Measurements from ENCODE around the gene TAS2R43.
A peak's percentile ranks its signal among the peaks of the same experiment; 100 is the strongest.
"Not testable (repeated sequence)": the region's sequence is repeated elsewhere in the genome, so short reads cannot be mapped to it uniquely, and the experiment has no call there.

TAS2R43 gene

DNA sequence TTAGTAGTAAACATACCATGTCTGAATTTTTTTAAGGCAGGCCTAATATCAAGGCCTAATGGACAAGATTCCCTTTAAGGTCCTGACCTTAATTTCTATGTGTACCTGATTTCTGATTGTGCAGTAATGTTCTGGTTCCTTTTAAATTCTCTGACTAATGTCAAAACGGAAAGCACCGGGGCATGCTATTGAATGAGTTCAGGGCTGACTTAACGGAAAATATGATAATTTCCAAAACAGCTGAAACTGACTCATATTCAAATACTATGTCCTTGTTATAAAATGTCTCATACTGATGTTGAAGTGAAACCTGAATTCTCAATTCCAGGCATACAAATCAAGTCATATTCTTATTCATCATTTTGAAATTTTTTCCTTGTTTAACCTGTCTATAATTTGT is 6.7 kb downstream of the TAS2R43 start:
- H3K4me1 Mint-ChIP-seq (ENCODE audit: low read depth), result peaks cover 13% of the 10 kb centered on the region
- peaks cover 12% of the 10 kb centered on the region for H3K9me3 Mint-ChIP-seq
- no peaks in the 10 kb centered on the region for H3K27me3 Mint-ChIP-seq
- no peak for DNase-seq
- peaks cover 45% of the 10 kb centered on the region for H3K36me3 Mint-ChIP-seq (ENCODE audit: low read depth)
- H3K4me3 Mint-ChIP-seq, result no peak overlapping the region
- peak overlapping the region; percentile 76 for H3K27ac Mint-ChIP-seq

DNA sequence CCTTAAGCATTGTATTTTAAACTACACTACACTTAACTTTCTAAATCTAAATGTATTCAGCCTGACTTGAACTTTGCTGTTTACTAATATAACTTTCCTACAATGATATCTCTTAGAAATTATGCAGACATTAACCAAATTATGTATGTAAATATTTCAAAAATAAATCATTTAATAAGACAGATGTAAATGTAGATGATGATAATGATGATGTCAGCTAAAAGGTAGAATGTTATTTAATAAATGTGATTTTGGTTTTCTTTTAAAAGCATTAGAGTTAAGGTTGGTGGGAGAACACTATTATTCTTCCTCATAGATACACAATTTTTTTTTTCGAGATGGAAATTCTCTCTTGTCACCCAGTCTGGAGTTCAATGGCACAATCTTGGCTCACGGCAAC is 10.1 kb downstream of the TAS2R43 start:
- peaks cover 51% of the 10 kb centered on the region for H3K36me3 Mint-ChIP-seq (ENCODE audit: low read depth)
- no peak overlapping the region for H3K4me3 Mint-ChIP-seq
- no peak overlapping the region for H3K27ac Mint-ChIP-seq
- H3K4me1 Mint-ChIP-seq (ENCODE audit: low read depth), result peaks cover 29% of the 10 kb centered on the region
- peaks cover 12% of the 10 kb centered on the region for H3K9me3 Mint-ChIP-seq
- DNase-seq, result no peak
- H3K27me3 Mint-ChIP-seq, result no peaks in the 10 kb centered on the region

DNA sequence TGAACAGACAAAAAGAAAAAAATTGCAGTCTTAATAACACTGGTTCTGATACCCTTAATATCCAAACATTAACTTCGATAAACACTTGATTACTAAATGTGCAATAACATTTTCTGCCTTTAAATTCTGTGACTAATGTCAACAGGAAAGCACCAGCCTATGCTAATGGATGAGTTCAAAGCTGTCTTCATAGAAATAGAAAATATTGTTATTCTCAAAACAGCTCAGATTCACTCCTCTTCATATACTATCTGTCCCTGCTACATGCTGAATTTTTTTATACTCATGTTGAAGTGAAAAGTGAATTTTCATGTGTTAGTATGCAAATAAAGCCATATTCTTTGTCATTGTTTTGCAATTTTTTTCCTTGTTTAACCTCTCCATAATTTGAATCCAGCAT is 13.9 kb downstream of the TAS2R43 start:
- DNase-seq, result no peak
- H3K9me3 Mint-ChIP-seq, result peaks cover 5% of the 10 kb centered on the region
- H3K4me1 Mint-ChIP-seq (ENCODE audit: low read depth), result peaks cover 26% of the 10 kb centered on the region
- H3K36me3 Mint-ChIP-seq (ENCODE audit: low read depth), result peaks cover 50% of the 10 kb centered on the region
- H3K4me3 Mint-ChIP-seq, result no peak overlapping the region
- no peaks in the 10 kb centered on the region for H3K27me3 Mint-ChIP-seq
- no peak overlapping the region for H3K27ac Mint-ChIP-seq

DNA sequence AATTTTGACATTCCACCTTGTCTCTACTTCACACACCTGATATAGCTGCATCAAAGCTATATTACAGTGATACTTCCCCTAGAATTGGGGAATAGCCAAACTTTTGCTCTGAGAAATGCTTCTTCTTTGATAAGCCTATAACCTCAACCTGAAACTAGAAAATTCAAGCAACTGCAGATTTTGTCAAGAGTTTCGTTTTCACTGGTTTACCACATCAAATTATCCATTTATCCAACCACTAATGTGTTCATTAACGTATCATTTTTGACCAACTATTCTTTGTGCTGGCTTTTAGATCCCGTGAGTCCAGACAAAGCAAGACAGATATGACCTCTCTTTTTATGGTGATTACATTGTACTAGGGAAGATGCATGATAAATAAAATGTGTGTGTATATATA is 16.5 kb downstream of the TAS2R43 start:
- peaks cover 51% of the 10 kb centered on the region for H3K36me3 Mint-ChIP-seq (ENCODE audit: low read depth)

DNA sequence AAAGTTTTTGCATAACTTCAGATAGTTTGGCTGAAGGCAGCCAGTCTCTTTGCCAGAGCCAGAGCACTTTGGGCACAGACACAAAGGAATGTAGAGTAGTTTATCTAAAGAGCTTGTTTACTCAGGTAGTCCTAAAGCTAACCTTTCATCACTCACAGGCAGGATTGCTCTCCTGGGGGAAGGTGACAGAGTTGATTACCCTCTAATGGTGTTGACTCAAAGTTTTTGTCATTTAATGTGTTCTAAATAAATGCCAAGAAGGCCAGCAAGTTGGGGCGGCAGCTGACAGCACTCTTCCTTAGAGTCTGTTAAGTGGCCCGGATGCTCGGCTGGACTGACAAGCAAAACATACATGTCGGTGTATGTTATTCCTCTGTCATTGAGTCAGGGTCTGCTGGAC is 20.7 kb downstream of the TAS2R43 start:
- H3K9me3 Mint-ChIP-seq, result no peaks in the 10 kb centered on the region
- H3K27ac Mint-ChIP-seq, result no peak overlapping the region
- H3K4me3 Mint-ChIP-seq, result no peak overlapping the region
- H3K4me1 Mint-ChIP-seq (ENCODE audit: low read depth), result peaks cover 10% of the 10 kb centered on the region
- H3K27me3 Mint-ChIP-seq, result no peaks in the 10 kb centered on the region
- no peak for DNase-seq
- peaks cover 45% of the 10 kb centered on the region for H3K36me3 Mint-ChIP-seq (ENCODE audit: low read depth)

More for the DNA sequence above, 16.5 kb downstream of the TAS2R43 start:
- no peak for DNase-seq
- Mint-ChIP-seq H3K4me3 (no peak overlapping the region), H3K27ac (no peak overlapping the region), H3K4me1 (ENCODE audit: low read depth) (peaks cover 26% of the 10 kb centered on the region), H3K27me3 (no peaks in the 10 kb centered on the region), H3K9me3 (no peaks in the 10 kb centered on the region)

DNA sequence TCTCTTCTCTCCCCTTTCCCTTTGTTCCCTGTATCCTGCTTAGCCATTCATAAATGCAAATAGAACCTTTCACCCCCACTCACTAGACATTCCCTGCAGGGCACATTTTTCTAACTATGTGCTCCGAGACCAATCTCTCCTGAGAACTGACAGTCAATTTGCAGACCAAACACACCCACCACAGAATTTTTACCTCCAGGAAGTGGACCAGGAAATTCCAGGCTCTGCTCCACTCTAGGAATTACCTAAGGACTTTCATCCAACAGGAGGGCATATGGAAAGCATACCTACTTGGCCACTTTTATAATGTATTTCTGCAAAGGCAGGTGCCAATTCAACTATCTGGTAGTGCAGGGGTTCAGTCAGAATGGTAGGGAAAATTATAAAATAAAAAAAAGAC is 21.1 kb downstream of the TAS2R43 start:
- DNase-seq, result no peak
- H3K4me3 Mint-ChIP-seq, result no peak overlapping the region
- no peak overlapping the region for H3K27ac Mint-ChIP-seq
- H3K4me1 Mint-ChIP-seq (ENCODE audit: low read depth), result peaks cover 11% of the 10 kb centered on the region
- no peaks in the 10 kb centered on the region for H3K27me3 Mint-ChIP-seq
- H3K9me3 Mint-ChIP-seq, result no peaks in the 10 kb centered on the region
- H3K36me3 Mint-ChIP-seq (ENCODE audit: low read depth), result peaks cover 46% of the 10 kb centered on the region

DNA sequence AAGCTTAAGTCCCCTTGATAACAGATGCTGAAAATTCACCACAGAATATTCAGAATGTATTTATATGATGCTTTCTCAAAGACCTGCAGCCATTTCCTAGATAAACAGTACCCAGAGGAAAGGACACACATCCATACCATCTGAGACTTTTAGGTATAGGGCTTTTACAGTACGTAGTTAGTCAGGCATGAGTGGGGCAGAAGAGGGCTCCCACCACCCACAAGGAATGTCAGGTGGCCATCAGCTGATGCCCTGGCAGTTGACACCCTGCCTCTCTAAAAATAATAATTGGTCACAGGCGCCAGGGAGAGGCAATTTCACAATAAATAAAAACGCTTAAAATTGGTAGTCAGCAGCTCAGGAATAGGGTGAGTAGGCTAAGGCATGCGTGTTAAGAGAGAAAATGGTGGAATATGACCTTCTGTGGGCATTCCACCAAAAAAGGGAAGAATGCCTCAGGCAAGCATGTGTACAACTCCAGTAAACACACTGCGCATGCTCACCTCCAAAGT is 22.2 kb downstream of the TAS2R43 start:
- H3K4me3 Mint-ChIP-seq, result no peak overlapping the region
- no peaks in the 10 kb centered on the region for H3K9me3 Mint-ChIP-seq
- H3K27ac Mint-ChIP-seq, result no peak overlapping the region
- H3K4me1 Mint-ChIP-seq (ENCODE audit: low read depth), result peaks cover 11% of the 10 kb centered on the region
- H3K27me3 Mint-ChIP-seq, result no peaks in the 10 kb centered on the region
- H3K36me3 Mint-ChIP-seq (ENCODE audit: low read depth), result peaks cover 55% of the 10 kb centered on the region
- DNase-seq, result no peak

DNA sequence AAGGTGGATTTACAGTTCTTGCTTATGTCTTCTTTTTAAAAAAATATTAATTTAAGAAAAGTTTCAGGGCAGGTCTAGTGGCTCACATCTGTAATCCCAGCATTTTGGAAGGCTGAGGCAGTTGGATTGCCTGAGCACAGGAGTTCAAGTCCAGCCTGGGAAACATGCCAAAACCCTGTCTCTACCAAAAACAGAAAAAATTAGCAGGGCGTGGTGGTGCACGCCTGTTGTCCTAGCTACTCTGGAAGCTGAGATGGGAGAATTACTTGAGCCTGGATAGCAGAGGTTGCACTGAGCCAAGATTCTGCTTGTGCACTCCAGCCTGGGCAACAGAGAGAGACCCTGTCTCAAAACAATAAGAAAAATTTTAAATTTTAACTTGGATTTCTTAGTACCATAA is 24.6 kb downstream of the TAS2R43 start:
- Mint-ChIP-seq H3K27me3 (no peaks in the 10 kb centered on the region), H3K4me3 (no peak overlapping the region), H3K9me3 (no peaks in the 10 kb centered on the region), H3K27ac (no peak overlapping the region), H3K4me1 (ENCODE audit: low read depth) (peaks cover 22% of the 10 kb centered on the region), H3K36me3 (ENCODE audit: low read depth) (peaks cover 42% of the 10 kb centered on the region)
- no peak for DNase-seq

DNA sequence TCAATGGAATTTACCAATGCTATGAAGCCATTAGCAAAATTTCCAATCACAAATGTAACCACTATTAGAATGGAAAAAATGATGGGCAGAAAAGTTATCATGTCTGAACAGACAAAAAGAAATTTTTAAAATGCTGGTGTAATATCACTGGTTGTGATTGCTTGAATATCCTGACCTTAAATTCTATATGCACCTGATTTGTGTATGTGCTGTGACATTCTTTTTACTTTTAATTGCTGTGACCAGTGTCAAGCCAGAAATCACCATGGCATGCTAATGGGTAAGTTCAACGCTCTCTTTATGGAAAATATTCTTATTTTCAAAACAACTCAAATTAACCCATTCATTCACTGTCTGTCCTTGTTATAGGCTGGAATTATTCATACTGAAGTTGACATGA is 29.9 kb downstream of the TAS2R43 start, which contains the start of gene TAS2R46:
Gene TAS2R46, minus strand, starts transcription at position 101 of the 400 bp plus-strand sequence. Its CDS starts 0 bp downstream, at position 101.
- not testable (repeated sequence) for DNase-seq, H3K9me3 Mint-ChIP-seq, H3K27me3 Mint-ChIP-seq, H3K27ac Mint-ChIP-seq, H3K4me3 Mint-ChIP-seq
- peaks cover 30% of the 10 kb centered on the region for H3K36me3 Mint-ChIP-seq (ENCODE audit: low read depth)
- H3K4me1 Mint-ChIP-seq (ENCODE audit: low read depth), result peaks cover 36% of the 10 kb centered on the region

DNA sequence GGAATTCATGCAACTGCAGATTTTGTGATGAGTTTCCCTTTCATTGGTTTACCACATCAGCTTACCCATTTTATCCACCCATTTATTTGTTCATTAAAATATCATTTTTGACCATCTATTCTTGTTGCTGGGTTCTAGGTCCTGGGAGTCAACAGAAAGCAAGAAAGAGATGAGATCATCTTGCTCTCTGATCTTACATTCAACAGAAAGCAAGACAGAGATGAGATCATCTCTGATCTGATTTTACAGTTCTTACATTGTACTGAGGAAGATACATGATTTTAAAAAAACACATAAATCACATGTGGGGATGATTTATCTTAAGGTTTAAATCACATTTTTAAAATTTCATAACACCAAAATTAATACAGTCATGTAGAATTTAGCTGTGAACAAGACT is 32.3 kb downstream of the TAS2R43 start:
- Mint-ChIP-seq H3K9me3 (peaks cover 7% of the 10 kb centered on the region), H3K27ac (no peak overlapping the region), H3K27me3 (no peaks in the 10 kb centered on the region), H3K4me3 (no peak overlapping the region), H3K36me3 (ENCODE audit: low read depth) (peaks cover 39% of the 10 kb centered on the region), H3K4me1 (ENCODE audit: low read depth) (peaks cover 29% of the 10 kb centered on the region)
- DNase-seq, result no peak

DNA sequence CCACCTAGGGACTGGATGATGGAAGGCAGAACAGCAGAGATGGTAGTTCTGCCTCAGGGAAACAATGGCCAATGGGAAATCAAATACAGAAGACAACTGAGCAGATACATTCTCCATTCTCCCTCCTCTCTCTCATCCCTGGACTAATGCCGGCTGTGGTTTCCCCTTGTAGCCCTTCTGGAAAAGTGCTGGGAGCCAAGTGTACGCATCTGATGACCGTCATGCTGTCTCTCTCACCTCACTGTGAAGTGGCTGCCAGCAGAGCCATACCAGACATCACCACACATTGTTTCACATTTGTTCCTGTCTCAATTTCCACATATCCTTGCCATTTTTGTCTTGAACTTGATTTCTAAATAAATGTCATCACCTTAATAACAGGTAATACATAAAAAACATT is 33.1 kb downstream of the TAS2R43 start:
- Mint-ChIP-seq H3K4me3 (no peak overlapping the region), H3K4me1 (ENCODE audit: low read depth) (peaks cover 26% of the 10 kb centered on the region), H3K9me3 (peaks cover 7% of the 10 kb centered on the region), H3K27ac (no peak overlapping the region), H3K36me3 (ENCODE audit: low read depth) (peaks cover 39% of the 10 kb centered on the region), H3K27me3 (no peaks in the 10 kb centered on the region)
- no peak for DNase-seq

DNA sequence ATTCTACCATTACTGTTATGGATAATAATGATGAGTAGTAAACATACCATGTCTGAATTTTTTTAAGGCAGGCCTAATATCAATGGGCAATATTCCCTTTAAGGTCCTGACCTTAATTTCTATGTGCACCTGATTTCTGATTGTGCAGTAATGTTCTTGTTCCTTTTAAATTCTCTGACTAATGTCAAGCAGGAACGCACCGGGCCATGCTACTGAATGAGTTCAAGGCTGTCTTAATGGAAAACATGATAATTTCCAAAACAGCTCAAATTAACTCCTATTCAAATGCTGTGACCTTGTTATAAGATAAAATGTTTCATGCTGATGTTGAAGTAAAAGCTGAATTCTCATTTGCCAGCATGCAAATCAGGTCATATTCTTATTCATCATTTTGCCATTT is 36.8 kb downstream of the TAS2R43 start:
- peaks cover 25% of the 10 kb centered on the region for H3K9me3 Mint-ChIP-seq
- H3K27me3 Mint-ChIP-seq, result no peaks in the 10 kb centered on the region

DNA sequence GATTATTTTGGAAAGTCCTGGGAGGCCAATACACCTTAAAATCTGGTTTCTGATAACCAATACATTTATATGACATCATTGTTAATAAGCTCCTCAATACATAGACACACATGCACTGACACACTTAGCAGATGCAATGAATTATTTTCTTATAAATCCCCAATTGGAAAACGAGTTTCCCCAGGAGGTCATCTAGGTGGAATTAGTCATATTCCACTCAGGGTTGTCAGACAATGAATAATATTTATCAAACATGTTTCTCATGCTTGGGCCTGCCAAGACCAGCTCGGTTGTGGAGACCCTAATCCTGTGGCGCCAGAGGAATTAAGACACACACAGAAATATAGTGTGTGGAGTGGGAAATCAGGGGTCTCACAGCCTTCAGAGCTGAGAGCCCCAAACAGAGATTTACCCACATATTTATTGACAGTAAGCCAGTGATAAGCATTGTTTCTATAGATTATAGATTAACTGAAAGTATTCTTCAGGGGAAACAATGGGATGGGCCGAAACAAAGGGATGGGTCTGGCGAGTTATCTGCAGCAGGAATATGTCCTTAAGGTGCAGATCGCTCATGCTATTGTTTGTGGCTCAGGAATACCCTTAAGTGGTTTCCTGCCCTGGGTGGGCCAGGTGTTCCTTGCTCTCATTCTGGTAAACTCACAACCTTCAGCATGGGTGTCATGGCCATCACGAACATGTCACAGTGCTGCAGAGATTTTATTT is 42.1 kb downstream of the TAS2R43 start:
- Mint-ChIP-seq H3K9me3 (peaks cover 18% of the 10 kb centered on the region), H3K36me3 (ENCODE audit: low read depth) (peaks cover 80% of the 10 kb centered on the region)
- not testable (repeated sequence) for H3K4me3 Mint-ChIP-seq; H3K4me1 Mint-ChIP-seq (ENCODE audit: low read depth); H3K27me3 Mint-ChIP-seq; DNase-seq; H3K27ac Mint-ChIP-seq

More for the DNA sequence above, 36.8 kb downstream of the TAS2R43 start:
- H3K27ac Mint-ChIP-seq, result no peak overlapping the region
- peaks cover 68% of the 10 kb centered on the region for H3K36me3 Mint-ChIP-seq (ENCODE audit: low read depth)
- DNase-seq, result no peak
- peaks cover 6% of the 10 kb centered on the region for H3K4me1 Mint-ChIP-seq (ENCODE audit: low read depth)
- no peak overlapping the region for H3K4me3 Mint-ChIP-seq

DNA sequence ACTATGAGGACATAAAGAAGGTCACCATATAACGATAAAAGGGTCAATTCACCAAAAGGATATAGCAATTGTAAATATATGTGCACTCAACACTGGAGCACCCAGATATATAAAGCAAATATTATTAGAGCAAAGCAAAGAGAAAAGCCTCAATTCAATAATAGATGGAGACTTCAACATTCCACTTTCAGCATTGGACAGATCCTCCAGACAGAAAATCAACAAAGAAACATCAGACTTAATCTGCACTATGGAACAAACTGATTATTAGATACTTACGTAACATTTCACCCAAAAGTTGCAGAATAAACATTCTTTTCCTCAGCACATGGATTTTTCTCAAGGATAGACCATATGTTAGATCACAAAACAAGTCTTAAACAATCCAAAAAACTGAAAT is 50.7 kb downstream of the TAS2R43 start:
- DNase-seq, H3K4me3 Mint-ChIP-seq, H3K9me3 Mint-ChIP-seq, H3K27me3 Mint-ChIP-seq, H3K27ac Mint-ChIP-seq: not testable (repeated sequence)
- H3K36me3 Mint-ChIP-seq (ENCODE audit: low read depth), result peaks cover 78% of the 10 kb centered on the region
- H3K4me1 Mint-ChIP-seq (ENCODE audit: low read depth), result peaks cover 14% of the 10 kb centered on the region

Measured in activated T-cell treated with anti-CD3 and anti-CD28 coated beads, Interleukin-2, amount 50 U/mL, for 24 hours (primary cell).